Activated CD8-positive, alpha-beta memory T cell treated with anti-CD3 and anti-CD28 coated beads for 48 hours (primary cell): ENCODE data around the gene ZBTB9.
"Not testable (repeated sequence)": the region's sequence is repeated elsewhere in the genome, so short reads cannot be mapped to it uniquely, and the experiment has no call there.

ENCODE experiments used
- DNase-seq, 3 experiments: peaks; one replicate each; pipeline ENCODE4 v3.0.0-alpha.2; 2020; ENCODE audit warnings: low read depth in 2 of 3, low spot score in 2 of 3

The ZBTB9 gene

DNA sequence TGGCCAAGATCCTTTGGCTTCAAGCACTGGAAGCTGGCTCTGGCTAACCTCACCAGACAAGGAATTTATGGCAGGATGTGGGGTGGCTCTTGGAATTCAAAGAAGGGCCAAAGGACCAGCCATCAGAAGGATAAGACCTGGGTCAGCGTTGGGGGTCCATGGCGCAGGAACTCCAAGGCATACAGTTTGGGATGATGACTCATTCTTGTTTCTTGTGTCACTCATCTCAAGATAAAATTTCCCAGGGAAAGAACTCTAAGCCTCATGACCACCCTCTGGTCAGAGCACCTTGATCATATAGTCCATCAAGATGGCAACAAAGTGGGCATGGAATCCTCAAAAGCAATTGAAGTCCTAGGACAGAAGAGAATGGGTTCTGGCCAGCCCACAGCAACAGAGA is 4.8 kb downstream of the ZBTB9 start:
- DNase-seq = no peak

DNA sequence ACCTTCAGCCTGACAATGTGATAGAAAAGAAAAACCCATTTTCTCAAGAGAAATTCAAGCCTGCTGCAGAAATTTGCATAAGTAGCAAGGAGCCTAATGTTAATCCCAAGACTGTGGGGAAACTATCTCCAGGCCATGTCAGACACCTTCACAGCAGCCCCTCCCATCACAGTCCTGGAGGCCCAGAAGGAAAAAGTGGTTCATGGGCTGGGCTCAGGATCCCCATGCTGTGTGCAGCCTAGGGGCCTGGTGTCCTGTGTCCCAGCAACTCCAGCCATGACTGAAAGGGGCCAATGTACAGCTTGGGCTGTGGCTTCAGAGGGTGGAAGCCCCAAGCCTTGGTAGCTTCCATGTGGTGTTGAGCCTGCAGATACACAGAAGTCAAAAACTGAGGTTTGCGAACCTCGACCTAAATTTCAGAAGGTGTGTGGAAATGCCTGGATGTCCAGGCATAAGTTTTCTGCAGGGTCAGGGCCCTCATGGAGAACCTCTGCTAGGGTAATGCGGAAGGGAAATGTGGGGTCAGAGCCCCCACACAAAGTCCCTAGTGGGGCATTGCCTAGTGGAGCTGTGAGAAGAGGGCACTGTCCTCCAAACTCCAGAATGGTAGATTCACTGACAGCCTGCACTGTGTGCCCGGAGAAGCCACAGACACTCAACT is 11.8 kb downstream of the ZBTB9 start:
- DNase-seq = no peak

GRCh38 chr6:33467091-33467490 is 12.7 kb downstream of the ZBTB9 start:
- DNase-seq = no peak

DNA sequence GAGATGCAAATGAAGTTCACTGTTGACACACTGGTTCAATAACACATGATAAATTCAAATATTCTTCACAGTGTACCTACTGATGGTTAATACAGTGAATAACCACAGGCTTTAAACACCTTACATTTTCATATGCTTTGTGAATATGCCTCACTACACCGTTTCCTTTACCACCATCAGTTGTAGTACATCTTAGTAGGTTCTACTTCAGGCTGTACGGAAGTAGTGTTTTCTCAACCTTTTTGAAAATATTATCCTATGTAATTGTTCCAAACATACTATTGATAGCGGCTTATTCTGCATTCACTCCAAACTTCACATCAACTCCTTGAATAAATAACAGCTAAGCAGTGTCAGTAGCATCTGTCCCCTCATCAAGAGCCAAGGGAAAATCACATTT is 15.3 kb downstream of the ZBTB9 start:
- DNase-seq = no peak

DNA sequence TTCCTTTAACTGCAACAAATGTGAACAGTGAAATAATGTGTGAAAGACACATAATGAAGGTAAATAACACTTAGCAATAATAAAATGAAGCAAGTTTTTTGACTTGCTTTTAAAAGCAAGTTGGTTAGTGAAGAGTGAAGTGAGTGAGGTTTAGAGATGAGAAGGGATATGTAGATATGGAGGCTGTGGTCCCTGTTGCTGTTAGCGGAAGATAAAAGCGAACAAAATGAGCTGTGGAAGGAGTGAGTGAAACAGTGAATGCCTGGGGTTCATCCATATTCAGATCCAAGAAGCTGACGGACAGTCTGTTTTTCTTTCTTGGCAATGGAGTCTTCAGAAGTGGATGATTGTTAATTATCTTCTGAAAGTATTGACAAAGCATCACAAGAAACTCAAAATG is 23.5 kb downstream of the ZBTB9 start:
- DNase-seq = no peak

- no peak for DNase-seq
These were observed 26.8 kb downstream of the ZBTB9 start for GRCh38 chr6:33481192-33481591.

DNA sequence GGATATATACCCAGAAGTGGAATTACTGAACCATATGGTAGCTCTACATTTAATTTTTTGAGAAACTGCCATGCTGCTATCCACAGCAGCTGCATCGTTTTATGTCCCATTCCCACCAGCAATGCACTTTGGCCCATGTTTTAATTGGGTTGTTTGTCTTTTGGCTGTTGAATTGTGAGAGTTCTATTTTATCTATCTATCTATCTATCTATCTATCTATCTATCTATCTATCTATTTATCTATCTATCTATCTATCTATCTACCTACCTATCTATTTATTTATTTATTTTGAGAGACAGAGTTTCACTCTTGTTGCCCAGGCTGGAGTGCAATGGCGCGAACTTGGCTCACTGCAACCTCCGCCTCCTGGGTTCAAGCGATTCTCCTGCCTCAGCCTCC is 28.2 kb downstream of the ZBTB9 start:
- not testable (repeated sequence) for DNase-seq

DNA sequence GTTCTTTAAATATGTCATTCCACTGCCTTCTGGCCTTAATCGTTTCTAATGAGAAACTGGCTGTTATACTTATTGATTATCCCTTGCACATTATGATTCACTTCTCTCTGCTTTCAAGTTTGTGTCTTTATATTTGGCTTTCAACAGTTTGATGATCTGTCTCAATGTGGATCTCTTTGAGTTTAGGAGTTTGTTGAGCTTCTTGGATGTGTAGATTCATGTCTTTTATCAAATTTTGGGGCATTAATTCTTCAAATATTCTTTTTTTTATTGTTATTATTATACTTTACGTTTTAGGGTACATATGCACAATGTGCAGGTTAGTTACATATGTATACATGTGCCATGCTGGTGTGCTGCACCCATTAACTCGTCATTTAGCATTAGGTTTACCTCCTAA is 29.3 kb downstream of the ZBTB9 start:
- DNase-seq = no peak

DNA sequence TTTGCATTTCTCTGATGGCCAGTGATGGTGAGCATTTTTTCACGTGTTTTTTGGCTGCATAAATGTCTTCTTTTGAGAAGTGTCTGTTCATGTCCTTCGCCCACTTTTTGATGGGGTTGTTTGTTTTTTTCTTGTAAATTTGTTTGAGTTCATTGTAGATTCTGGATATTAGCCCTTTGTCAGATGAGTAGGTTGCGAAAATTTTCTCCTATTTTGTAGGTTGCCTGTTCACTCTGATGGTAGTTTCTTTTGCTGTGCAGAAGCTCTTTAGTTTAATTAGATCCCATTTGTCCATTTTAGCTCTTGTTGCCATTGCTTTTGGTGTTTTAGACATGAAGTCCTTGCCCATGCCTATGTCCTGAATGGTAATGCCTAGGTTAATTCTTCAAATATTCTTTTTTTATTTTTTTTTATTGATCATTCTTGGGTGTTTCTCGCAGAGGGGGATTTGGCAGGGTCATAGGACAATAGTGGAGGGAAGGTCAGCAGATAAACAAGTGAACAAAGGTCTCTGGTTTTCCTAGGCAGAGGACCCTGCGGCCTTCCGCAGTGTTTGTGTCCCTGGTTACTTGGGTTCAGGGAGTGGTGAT is 30.4 kb downstream of the ZBTB9 start:
- DNase-seq = not testable (repeated sequence)

GRCh38 chr6:33485680-33486079 is 31.3 kb downstream of the ZBTB9 start:
- DNase-seq = not testable (repeated sequence)

DNA sequence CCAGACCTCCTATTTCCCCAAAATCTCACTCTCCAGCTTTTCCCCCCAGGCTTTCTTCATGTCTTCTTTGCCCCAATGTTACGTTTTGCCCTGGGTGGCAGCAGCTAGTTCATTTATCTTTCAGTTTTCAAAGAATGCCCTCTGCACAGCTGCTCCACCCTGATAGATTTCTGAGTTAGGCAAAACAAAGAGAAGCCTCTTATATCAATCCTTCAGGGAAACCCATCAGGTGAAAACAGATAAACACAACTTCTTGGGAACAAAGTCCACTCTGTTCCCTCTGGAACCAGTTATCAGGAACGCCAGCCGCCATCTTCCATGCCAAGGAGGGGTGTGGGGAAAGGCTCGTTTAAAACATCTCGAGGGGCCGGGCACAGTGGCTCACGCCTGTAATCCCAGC is 34.0 kb downstream of the ZBTB9 start:
- no peak for DNase-seq

- no peak for DNase-seq
These were observed 35.8 kb downstream of the ZBTB9 start for GRCh38 chr6:33490198-33490597.

- DNase-seq = no peak
These were observed 36.2 kb downstream of the ZBTB9 start for GRCh38 chr6:33490621-33491020.

DNA sequence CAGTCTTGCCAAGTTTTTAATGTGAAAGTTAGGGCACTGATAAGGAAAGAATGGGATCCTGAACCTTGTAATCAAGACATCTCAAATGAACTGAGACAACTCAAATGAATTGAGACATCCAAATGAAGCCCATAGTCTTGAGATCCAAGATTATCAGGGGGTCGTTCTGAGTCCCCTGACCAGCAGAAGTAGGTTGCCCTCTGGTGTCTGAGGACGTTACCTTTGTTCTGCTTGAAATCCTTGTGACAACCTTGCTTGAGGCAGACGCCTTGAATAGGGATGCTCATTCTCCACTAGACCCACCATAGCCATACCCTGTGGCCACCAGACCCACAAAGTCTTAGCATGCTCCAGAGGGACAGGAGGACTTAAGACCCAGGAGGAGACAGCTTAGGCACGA is 37.7 kb downstream of the ZBTB9 start:
- no peak for DNase-seq

DNA sequence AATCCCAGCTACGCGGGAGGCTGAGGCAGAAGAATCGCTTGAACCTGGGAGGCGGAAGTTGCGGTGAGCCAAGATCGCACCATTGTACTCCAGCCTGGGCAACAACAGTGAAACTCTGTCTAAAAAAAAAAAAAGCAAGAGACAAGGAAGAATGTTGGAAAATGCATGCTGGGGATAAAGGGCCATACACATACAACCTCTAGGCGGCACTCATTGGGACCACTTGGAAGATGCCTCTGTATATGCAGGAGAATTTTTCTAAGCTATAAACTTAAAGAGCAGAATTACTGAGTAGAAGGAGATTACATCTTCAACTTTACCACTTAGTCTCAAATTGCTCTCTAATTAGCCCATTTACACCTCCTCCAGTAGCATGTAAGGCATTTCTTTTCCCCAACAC is 42.8 kb downstream of the ZBTB9 start:
- no peak for DNase-seq

DNA sequence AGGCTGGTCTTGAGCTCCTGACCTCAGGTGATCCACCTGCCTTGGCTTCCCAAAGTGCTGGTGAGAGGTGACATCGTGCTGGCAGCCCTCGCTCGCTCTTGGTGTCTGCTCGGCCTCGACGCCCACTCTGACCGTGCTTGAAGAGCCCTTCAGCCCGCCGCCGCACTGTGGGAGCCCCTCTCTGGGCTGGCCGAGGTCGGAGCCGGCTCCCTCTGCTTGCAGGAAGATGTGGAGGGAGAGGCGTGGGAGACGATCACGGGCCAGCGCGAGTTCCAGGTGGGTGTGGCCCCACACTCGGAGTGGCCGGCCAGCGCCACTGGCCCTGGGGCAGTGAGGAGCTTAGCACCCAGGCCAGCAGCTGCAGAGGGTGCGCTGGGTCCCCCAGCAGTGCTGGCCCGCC is 48.1 kb downstream of the ZBTB9 start:
- no peak for DNase-seq

GRCh38 chr6:33504486-33504885 is 50.1 kb downstream of the ZBTB9 start:
- DNase-seq = no peak

DNA sequence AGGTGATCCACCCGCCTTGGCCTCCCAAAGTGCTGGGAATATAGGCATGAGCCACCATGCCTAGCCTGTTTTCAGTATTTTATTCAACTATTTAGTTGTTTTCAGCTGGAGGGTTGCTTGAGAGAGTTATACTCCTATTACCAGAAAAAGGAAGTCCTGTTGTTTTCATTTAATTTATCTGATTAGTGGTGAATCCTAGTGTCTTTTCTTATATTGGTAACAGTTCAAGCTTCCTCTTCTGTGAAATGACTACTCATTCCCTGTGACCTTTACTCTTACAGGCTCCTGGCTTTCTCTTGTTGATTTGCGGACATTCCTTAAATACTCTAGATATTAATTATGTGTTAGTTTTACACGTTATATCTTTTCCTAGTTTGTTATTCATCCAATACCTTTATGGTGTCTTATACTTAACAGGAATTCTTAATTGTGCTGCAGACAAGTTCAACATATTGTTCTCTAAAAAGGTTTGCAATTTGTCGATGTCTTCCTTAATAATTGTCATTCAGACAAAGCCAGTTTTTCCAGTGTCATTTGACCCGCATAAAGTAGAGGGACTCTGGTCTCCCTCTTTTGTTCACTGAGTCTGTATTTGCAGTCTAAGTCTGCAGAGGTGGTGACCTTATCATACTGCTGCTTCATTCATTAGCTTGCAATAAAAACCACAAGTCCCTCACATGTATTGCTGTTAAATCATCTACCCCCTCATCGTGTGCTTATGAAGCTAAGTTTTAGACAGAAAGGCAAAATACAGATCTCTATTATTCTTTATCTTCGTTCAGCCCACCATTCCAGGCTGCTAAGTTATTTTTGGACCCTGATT is 51.4 kb downstream of the ZBTB9 start:
- no peak for DNase-seq
